AG09309 (cell line): ENCODE results near the gene MGAT3.

Experiments used
- DNase-seq: peaks from one replicate; pipeline ENCODE4 v3.0.0-alpha.2; 2010; ENCODE audit warnings: low read depth
- H3K4me3 ChIP-seq: 2 replicates; pipeline ENCODE4 v1.5.1; 2011; ENCODE audit warnings: mild to moderate bottlenecking, low read depth, low read length, moderate library complexity; ENCODE audit not compliant: control insufficient read depth
- CTCF ChIP-seq: IDR thresholded peaks from 2 replicates; pipeline ENCODE4 v1.5.1; 2011; ENCODE audit warnings: mild to moderate bottlenecking, low read depth, low read length, inconsistent platforms; ENCODE audit not compliant: insufficient read depth, control insufficient read depth; ENCODE audit errors: missing control alignments

Gene MGAT3

GRCh38 chr22:39454385-39454871, 2.4 kb upstream of the MGAT3 start:
- H3K4me3 ChIP-seq: no peak overlapping the region
- no peak for DNase-seq
- TF ChIP-seq CTCF: no peak

- TF ChIP-seq CTCF: no peak
- no peak for DNase-seq
- no peak overlapping the region for H3K4me3 ChIP-seq
Observed at GRCh38 chr22:39457198-39457555, 365 bp downstream of the MGAT3 start.

- H3K4me3 ChIP-seq: no peak overlapping the region
- TF ChIP-seq CTCF: no peak
- DNase-seq: no peak
Observed at GRCh38 chr22:39457556-39458443, 988 bp downstream of the MGAT3 start.

- no peak for DNase-seq
- no peak overlapping the region for H3K4me3 ChIP-seq
- no peak for TF ChIP-seq CTCF
Observed at GRCh38 chr22:39458444-39459083, 1.8 kb downstream of the MGAT3 start.

GRCh38 chr22:39459681-39460080, 2.9 kb downstream of the MGAT3 start:
- TF ChIP-seq CTCF: no peak
- no peak overlapping the region for H3K4me3 ChIP-seq
- no peak for DNase-seq

GRCh38 chr22:39462443-39463221, 5.8 kb downstream of the MGAT3 start:
- TF ChIP-seq CTCF: no peak
- DNase-seq: no peak
- no peak overlapping the region for H3K4me3 ChIP-seq
